HT-29 (cell line): Measurements from ENCODE around the gene C10orf90. TPM values are rescaled to one million over a fixed set of nuclear protein-coding genes. Genes with fewer than 3 reads are reported as not detected.
A peak's percentile ranks its signal among the peaks of the same experiment; 100 is the strongest.

Experiments used
- DNase-seq: peaks from one replicate; pipeline ENCODE4 v3.0.0-alpha.2; 2015; ENCODE audit warnings: low spot score
- total RNA-seq: library from RNA; depleted of rRNA; stranded (reverse); fragments of >200 nt; shearing (Covaris generic); gene quantifications from 2 replicates; pipeline ENCODE4 v1.2.3, GENCODE V29; 2014

The C10orf90 gene
- total RNA-seq, 1 experiment from 2014 or later: not detected

DNA sequence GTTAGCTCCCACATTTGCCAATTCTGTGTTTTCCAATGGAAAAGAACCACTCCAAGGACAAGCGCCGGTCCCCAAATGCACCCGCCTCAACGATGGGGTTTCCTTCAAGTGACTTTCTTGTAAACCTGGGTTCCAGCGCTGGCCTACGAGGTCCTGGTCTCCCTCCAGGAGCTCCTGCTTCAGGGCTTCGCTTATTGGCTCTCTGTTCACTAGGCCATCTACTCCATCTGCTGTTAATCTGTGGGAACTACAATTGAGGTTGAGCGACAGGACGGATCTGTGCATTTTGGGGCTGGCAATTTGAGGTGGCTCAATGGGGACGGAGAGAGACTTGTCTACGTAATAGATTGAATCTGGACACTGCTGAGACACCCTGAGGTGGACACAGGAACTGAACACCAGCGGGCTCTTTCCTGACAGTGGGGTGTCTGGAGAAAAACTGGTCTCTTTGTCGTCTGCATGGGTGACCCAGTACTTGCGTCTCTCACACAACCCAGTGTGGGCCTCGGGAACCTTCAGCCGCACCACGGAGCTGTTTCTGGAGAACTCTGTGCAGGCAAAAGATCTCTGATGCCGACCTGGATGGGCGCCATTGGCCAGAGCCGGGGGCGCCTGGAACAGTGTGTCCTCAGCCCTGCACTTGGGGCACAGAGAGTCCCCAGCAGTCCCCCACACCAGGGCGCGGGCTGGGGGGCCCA lies 166.3 kb downstream of the C10orf90 start:
- peak; percentile 71 for DNase-seq

DNA sequence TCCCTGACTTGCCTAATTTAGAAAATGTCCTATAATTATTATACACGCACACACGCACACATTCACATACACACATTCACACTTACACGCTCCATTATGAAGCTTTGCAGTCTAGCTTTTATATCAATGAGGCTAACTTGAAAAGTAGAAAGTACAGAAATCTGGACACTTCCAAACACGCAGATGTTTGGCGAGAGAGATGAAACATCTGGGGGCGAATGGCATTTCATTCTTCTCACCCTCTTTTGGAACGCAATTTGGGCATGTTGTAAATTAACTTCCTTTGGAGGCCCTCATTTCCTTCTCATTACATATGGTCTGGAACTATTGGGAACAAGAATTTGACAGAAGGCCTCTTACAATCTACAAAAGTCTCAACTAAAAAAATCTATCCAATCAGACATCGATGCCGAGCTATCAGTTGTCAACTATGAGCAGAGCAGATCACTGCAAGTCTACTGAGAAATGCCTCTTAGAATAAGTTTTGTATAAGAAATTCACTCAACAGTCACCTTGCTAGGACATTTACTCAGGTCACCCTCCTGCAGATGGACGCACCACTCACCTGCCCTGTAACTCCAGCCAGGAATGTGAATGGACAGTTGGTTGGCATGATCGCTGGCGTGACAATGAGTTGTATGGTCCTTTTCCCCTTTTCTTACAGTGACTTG lies 167.0 kb downstream of the C10orf90 start:
- no peak for DNase-seq

DNA sequence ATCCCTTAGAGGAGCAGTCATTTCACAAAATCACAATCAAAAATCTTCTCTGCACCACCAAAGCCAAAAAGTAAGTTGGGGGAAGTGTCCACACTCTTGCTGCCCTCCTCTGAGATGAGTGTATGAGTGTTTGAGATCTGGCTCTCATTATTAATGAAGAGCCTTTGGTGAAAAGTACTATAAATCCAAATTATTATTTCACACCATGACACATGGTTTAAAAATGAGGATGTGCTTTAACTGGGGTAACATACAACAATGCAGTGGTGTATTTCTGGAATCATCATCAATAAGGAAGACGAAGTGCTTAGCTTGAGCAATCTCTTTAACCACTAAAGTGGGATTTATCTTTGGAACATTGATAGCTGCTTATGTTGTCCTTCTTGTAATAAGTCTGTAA lies 168.1 kb downstream of the C10orf90 start:
- DNase-seq: no peak

DNA sequence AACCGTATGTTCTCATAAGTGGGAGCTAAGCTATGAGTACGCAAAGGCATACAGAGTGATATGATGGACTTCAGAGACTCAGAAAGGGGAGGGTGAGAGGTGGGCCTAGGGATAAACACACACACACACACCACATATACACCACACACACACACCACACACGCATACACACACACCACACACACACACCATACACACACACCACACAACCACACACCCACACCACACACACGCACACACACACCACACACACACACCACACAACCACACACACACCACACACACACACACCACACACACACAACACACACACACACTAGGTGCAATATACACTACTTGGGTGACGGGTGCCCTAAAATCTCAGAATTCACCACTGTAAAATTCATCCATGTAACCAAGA lies 168.7 kb downstream of the C10orf90 start:
- DNase-seq: no peak

DNA sequence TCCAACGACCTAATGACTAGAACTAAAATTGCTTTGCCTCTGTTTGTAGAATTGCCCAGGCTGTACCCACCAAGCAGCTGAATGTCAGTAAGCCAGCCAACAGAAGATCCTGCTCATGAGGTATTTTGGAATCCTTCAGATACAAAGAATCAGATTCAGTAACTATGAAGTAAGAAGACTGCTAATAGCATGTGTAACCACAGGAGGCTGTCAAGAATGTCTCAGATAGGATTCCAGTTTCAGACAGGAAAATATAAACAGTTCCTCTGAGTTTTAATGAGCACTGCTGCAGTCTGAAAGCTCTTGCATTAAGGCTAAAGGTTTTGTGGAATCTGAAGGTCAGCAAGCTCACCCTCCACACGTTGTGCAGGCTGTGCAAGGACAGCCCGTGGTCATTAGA lies 169.6 kb downstream of the C10orf90 start:
- no peak for DNase-seq

DNA sequence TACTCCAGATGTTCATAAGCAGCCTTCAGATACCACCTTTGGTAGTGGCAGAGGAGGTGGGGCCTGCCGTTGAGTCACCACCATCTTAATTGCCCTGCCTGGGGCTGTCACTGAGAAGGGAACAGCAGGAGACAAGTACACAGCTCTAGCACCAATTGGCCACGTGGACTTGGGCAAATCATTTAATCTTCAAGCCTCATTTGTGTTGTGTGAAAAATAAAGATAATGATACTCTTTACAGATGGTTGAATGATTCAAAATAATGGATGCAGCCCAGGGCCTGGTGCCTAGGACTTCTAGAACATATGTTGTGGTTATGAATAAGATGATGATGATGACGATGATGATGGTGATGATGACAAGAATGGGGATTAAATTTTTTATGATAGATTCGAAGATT lies 170.3 kb downstream of the C10orf90 start:
- DNase-seq: no peak

DNA sequence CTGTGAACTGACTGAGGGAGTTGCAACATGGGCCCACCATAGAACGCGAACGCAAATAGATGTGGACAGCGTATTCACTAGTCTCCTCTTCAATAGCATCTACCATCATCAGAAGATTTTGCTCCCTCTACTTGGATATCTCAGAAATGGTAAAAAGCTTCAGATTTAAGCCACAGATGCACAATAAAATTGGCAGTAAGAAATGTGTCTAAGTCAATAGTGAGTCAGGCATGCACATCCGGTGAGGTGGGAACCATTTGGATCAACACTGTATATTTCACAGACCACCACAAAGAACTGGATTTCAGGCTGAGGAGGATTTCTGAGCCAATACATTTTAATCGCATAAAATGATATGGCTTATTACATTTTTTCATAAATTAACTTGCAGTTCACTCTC lies 170.7 kb downstream of the C10orf90 start:
- DNase-seq: no peak

DNA sequence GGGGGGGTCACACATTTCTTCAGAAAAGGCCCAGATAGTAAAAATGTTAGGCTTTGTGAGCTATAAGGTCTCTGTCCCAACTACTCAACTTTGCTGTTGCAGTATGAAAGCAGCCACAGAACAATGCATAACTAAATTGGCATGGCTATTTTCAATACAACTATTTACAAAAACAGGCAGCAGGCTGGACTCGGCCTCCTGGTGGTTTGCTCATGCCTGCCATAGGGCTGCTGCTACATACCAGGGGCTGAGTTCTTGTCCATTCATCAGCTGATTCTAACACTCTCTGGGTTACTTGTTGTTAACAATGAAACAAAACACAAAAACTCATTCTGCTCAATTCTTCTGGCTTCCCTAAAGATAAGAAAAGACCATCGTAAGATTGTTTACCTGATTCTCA lies 172.8 kb downstream of the C10orf90 start:
- DNase-seq: no peak

DNA sequence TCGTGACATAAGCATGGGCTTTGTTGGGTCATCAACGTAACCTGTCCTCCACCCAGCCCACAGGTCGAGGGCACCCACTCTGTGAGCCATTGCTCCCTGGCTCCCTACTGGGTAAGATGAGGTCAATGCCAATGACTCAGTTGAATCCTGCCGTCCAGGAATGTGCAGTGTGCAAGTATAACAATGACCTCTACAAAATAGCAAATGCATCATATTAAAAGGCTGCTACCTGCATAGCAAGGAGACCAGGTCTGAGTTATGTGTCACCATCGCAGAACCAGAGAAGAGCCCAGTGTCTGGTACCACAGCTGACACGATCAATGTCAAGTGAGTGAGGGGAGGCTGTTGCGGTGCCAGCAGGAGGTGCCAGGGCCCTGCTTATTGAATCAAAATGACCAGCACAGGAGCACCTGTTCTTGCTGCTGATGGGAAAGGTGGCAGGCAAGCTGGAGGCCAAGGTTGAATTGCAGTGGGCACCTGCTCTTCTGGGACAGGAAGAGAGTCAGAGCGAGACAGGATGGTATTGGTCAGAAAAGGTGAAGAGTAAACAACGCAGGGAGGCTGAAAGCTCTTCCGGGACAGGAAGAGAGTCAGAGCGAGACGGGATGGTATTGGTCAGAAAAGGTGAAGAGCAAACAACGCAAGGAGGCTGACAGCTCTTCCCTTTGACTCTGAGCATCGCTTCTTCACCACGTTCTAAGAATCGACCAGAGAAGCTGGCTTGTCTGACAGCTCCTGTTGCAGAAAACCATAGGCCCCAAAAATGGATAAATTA lies 173.5 kb downstream of the C10orf90 start:
- no peak for DNase-seq

DNA sequence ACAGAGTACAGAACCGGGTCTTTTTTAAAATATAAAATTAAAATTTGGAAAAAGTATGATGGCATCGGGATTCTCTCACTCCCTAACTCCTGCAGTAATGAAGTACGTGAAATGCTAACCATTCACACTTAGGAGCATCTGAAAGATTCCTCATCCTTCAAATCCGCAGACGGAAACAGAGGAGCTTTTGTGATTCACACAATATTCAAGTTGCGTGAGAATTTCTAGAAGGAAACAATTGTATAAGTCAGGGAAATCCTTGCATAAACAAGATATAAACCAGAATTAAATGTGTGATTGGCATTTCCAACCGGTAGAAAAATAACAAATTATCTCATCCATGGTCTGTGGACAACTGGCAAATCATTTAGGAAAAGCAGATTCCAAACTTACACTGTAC lies 179.0 kb downstream of the C10orf90 start:
- no peak for DNase-seq

DNA sequence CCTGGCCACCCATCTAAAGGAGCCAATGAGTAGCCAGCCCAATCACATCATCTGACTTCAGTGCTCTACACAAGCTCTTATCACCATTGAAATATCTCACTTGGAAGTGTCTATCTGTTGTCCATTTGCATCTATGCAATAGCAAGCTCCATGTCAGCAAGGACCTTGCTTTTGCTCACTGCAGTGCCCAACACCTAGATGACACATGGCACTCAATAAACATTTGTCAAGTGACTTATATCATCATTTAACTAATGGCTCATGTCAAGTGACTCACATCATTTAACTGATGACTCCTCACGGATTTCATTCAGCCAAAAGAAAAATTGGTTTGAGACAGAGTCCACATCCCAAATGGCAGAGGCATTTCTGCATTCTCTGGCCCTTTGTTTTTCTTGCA lies 189.3 kb downstream of the C10orf90 start:
- no peak for DNase-seq

DNA sequence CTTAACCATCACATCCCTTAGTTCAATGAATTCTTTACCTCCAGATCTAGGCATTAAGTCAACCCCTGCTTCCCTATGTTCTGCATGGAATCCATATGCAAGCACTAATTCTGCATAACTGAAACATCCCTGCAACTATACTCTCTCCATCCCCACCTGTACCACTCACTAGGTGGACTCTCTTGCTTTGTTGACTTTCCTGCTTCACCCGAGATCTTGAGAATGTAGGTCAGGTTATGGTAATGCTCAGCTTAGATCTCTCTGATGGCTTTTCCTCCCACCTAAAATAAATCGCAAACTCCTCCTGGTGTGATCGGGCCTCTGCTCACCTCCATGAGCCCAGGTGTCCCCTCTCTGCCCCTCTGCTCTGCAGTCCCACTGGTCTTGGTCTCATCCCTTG lies 189.8 kb downstream of the C10orf90 start:
- DNase-seq: no peak

DNA sequence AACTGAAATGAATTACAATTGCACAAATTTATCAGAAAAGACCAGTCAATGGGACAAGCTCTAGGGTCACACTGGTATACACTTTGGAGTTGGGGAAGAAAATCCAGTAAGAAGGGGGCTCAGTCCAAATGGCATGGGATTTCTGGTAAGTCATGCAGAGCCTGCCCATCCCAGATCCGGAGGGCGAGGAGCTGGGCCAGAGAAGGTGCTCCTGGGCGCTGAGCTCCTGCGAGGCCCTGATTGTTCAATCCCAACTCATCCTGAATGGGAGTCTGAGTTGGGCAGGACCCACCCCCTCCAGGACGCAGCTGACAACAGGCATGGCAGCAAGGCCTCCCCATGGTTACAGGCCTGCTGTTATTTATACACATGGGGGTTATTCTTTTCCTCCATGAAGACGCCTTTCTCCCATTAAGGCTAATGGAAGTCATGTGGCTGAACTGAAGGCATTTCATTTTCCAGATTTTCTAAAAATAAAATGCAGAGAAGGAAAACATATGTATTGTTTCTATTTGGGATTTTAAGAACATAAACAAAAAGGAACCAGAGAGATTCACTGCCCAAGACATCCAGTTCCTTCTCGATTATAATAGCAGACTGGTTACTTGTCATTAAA lies 191.1 kb downstream of the C10orf90 start:
- DNase-seq: no peak

DNA sequence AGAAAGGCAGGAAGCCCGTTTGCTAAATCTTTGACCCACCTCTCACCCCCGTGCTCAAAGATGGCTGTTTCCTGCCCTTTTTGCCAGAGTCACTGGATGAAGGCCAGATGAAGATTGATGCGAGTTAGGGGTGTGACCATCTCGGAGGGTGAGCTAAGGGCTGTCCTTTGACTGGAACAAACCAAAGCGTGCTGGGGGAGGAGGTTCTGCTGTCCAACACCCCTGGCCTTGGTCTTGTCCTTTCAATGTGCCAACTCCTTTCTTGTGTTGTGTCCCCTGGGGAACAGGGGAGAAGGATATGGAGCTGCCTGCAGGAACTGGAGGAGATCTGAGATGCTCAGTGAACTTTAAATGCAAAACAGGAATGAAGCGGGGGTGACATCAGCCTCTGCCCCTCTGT lies 191.9 kb downstream of the C10orf90 start:
- no peak for DNase-seq

DNA sequence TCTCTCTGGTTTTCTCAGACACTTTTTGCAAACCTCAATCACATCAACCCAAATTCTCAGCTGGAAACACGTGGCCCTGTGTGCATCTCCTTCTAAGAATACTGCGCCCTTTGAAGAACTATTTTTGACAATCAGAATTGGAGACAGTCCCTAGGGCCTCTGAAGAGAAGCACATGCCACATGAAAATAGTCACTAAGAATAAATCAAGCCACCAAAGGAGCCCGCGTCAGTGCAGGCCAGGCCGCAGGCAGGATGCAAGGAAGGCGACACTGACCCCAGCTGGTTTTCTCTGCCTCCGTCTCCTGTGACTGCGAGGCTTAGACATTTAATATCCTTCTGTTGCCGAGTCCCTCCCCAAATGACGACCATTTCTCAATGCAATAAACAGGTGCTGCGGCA lies 194.2 kb downstream of the C10orf90 start:
- no peak for DNase-seq

DNA sequence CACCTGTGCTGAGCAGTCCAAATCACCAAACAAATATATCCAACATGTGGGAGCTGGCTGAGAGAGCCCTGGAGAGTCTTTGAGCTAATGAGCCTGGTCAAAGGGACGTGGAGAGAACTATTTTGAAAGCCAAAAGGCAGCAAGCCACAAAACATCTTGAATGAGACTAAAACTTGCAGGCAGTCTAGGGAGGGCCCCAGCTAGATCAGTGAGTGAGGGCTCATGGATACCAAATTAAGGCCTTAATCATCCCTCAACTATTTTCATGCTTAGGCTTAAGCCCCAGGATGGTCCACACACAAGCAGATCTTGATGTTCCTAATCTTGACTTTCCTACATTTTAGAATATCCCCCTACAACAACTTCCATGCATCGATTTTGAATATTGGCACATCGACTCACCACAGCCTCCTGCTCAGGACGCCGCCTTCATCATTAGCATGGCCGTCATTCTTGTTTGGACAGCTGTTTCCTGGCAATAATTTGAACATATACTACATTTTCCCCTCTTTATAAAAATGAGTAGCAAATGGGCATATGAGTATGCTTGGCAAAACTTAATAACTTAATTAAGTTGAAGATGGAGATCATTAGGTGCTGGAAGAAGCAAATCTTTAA lies 195.3 kb downstream of the C10orf90 start:
- DNase-seq: no peak

DNA sequence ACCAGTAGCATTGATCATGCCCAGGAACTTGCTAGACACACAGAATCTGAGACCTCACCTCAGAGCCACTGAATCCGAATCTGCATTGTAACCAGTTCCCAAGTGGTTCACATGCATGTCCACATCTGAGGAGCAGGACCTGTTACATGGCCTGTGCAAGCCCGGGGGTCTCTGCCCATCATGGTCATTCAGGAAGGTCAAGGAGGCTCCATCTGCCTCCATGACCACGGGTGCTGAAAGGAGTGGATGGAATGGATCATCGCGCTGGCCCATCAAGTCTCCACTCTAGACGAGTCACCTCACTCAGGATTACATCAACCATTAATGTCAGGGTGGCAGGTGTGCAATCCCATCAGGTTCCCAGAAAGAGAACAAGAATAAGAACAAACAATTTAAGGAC lies 196.5 kb downstream of the C10orf90 start:
- no peak for DNase-seq

DNA sequence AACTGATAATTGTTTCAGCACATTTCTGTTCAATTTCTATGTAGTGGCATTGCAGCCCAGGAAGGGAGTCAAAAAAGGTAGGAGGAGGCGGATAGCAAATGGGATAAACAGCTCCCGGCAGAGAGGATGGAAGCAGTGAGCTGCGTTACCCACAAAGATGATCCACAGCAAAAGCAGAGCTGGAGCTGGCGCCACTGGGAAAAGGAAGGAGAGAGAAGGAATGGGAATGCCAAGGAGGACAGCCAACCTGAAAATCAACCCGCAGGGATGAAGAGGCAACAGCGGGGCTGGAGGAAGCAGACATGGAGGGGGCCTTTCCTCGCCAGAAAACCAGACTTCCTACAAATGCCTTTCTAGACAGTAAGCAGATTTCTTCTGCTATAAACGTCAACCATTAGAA lies 199.5 kb downstream of the C10orf90 start:
- DNase-seq: no peak

DNA sequence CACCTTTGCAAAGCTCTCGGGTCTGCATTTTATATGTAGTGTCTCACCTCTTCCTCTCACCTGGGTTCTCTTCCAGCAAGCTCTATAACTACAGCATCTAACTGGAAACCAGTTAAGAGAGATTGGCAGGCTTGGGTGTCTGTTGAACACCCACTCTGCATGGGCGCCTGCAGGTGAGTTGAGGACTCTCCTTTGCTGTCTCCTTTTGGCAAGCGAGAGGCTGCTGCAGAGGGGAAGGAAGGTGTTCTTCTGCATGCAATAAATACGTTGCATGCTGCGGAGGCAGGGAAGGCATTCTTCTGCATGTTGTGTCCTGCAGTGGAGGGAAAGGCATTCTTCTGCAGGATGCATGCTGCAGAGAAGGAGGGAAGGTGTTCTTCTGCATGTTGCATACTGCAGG lies 200.8 kb downstream of the C10orf90 start:
- DNase-seq: no peak

DNA sequence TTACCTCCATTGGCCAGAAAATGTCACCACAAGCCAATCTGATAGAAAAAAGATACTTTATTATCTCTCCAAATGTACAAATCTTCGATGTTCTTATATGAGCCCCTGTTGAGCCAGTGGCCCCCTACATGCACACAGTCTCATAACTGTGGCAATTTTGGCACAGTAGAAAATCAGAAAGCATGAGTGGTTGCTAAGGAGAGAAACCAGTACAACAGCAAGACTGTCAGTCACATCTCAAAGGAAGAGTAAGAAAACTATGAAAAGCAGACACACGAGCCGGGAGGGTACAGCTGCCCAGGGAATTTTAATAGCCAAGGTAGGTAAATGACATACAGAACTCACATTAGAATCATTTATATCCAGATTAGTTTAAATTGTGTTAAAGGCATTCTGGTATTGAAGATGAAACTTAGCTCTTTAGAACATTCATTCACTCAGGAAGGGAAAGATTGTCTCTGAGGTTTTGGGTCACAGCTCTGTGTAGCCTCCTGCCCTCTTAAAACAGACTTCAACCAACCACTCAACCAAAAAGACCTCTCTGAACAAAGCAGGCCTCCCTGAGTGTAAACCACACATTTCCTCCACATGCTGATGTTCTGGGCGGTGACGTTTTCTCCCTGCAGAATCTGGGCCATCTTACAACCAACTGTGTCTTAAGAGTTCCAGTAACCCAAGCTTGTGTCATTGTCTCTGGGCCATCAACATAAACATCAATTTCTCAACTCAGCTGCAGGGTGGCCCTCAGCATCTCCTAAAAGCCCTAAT lies 201.4 kb downstream of the C10orf90 start:
- no peak for DNase-seq

DNA sequence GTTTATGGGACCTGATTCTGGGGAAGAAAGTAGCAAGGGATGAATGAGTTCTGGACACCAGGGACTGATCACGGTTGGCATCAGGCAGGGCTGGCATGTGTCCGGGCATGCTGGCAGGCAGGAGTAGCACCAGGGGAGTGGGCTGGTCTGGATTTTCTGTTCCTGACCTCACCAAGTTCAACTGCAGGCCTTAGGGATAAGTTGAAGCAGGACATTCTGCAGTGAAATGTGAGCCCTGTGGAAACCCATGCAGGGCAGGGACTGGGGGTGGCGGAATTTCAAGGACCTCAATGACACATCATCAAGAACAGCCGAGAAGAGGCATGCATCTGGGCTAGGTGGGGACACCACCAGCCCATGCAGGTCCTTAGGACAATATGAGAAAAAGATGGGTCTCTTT lies 202.0 kb downstream of the C10orf90 start:
- no peak for DNase-seq
